Measurements from ENCODE around the gene POLD1.
"Not testable (repeated sequence)": the region's sequence is repeated elsewhere in the genome, so short reads cannot be mapped to it uniquely, and the experiment has no call there.

Gene POLD1

DNA sequence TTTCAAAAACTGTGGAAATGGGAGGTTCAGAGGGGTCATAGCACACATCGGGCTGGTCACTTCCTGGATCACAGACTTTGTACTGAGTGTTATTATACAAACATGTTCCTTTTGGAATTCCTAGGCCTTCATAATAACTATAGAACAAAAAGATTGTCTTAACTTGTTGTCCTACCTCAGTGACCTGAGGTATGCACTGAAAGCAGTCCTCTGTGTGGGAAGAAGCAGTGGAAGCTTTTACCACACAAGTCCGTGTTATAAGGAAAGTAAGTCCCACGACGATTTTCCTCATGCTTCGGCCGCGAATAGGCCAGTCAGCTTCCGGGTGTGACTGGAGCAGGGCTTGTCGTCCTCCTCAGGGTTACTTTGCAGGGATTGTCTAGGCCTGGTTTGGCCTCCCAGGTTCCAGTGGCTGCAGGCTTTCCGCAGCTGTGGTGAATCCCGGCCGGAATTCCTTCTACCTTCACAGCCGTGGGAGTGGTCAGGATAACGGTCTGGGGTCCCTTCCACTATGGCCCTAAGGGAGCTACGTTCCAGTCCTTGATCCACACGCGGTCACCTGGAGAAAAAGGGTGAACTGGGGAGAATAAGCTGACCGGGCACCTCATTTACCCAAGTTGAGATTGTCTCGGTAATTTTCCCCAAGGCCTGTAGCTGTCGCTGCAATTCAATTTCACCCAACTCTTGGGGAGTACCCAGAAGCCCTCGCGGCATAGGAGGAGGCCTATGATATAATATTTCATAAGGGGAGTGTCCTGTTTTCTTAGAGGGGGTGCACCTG, 34.7 kb upstream of the POLD1 start:
- TF ChIP-seq, protein P1, sequence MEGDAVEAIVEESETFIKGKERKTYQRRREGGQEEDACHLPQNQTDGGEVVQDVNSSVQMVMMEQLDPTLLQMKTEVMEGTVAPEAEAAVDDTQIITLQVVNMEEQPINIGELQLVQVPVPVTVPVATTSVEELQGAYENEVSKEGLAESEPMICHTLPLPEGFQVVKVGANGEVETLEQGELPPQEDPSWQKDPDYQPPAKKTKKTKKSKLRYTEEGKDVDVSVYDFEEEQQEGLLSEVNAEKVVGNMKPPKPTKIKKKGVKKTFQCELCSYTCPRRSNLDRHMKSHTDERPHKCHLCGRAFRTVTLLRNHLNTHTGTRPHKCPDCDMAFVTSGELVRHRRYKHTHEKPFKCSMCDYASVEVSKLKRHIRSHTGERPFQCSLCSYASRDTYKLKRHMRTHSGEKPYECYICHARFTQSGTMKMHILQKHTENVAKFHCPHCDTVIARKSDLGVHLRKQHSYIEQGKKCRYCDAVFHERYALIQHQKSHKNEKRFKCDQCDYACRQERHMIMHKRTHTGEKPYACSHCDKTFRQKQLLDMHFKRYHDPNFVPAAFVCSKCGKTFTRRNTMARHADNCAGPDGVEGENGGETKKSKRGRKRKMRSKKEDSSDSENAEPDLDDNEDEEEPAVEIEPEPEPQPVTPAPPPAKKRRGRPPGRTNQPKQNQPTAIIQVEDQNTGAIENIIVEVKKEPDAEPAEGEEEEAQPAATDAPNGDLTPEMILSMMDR (IDR thresholded peaks at IDR 0.05; ENCODE audit: low read depth, low read length, missing control alignments), result peak; percentile 57

GRCh38 chr19:50352242-50352641, 31.9 kb upstream of the POLD1 start:
- H3K4me3 ChIP-seq (ENCODE audit: low read depth, low read length), result no peak overlapping the region
- TF ChIP-seq, protein P1 (IDR thresholded peaks at IDR 0.05; ENCODE audit: low read depth, low read length, missing control alignments), result no peak
- DNase-seq (ENCODE audit: low read depth), result no peak

More for the DNA sequence above, 34.7 kb upstream of the POLD1 start:
- no peak for DNase-seq (ENCODE audit: low read depth)
- H3K4me3 ChIP-seq (ENCODE audit: low read depth, low read length), result no peak overlapping the region

DNA sequence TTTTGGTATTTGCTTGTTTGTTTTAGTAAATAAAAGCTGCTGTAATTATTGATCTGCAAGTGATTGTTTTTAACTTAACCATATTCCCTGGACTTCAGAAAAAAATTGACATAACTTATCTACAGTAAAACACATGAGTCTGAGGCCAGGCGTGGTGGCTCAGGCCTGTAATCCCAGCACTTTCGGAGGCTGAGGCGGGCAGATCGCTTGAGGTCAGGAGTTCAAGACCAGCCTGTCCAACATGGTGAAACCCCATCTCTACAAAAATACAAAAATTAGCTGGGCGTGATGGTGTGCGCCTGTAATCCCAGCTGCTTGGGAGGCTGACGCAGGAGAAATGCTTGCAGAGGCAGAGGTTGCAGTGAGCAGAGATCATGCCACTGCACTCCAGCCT, 30.7 kb upstream of the POLD1 start:
- not testable (repeated sequence) for H3K4me3 ChIP-seq (ENCODE audit: low read depth, low read length); DNase-seq (ENCODE audit: low read depth)

GRCh38 chr19:50356691-50357177, 27.4 kb upstream of the POLD1 start:
- no peak overlapping the region; the same call in 1 of the 2 replicates for H3K4me3 ChIP-seq (ENCODE audit: low read depth, low read length)
- TF ChIP-seq, protein P1 (IDR thresholded peaks at IDR 0.05; ENCODE audit: low read depth, low read length, missing control alignments), result no peak
- no peak for DNase-seq (ENCODE audit: low read depth)

DNA sequence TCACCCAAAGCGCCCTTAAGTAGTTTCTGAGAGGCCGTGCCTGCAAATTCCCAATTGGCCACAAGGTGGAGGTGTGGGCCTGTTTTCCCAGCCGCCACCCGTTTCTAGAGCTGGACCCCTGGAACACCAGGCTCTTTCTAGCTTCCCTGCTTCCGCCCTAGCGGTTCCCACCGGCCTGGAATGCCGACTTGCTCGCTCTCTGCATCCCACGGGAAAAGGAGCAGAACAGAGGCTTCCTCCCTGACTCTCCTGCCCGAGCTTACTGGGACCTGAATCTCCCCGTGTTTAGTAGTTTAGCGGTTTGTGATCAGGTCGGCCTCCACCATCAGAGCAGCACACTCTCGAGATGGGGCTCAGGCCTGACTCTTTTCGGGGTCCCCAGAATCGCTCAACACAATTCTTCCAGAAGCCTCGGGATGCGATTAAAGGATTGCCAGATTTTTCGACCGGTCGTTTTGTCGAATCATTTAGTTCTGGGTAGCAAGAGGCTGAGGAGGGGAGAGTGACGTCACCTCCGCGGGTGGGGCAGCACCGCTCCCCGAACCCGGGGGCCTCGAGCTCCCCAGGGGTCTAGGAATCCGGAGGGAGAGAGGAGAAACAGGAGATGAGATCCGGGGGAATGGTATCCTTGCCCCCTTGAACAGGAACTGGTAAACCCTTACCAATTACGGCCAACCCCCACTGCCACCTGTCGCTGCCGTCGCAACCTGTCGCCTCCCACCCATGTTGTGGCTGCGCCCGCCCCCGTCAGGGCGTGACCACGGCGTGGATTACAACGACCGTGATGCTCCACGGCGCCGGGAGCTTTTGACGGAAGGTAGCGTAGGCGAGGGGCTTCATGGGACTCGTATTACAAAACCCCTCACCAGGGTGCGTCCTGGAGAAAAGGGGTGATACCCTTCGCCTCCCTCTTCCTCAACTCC, 26.7 kb upstream of the POLD1 start:
- peak overlapping the region; percentile 66 for H3K4me3 ChIP-seq (ENCODE audit: low read depth, low read length)
- TF ChIP-seq, protein P1 (IDR thresholded peaks at IDR 0.05; ENCODE audit: low read depth, low read length, missing control alignments), result peak; percentile 84
- no peak for DNase-seq (ENCODE audit: low read depth)

DNA sequence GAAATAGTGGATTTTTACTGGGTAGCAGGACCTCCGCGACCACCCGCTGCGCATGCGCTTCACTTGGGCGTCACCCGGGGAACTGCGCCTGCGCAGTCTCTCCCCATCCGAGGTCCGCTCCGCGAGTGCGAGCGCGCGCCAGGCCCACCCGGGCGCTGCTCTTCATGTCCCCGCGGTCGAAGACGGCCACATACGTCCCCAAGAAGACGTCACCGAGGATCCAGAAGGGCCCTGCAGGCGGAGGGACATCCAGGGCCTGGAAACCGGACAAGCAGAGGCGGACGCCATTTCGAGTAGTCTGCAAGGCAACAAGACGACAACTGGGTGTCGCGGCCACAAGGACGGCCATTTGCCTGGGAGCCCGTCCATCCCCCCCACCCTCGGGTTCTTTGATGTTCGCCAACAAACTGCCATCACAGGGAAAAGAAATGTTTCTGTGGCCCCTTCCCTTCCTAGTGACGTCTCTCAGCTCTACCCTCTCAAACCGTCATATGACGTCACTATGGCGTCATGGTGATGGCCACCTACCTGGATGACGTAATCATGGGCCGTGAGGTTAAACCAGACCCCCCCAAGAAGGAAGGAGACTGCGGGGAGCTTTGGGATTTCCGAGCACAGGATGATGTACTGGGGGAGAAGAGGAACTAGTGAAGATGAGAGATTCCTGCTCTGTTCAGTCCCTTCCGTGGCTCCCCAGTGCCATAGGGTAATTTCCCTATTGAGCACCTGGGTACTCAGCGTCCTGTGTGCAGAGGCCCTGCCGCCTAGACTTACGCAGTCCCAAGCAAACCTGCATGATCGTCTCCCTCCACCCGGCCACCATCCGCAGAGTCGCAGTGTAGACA, 25.4 kb upstream of the POLD1 start:
- TF ChIP-seq, protein P1 (IDR thresholded peaks at IDR 0.05; ENCODE audit: low read depth, low read length, missing control alignments), result no peak
- no peak for DNase-seq (ENCODE audit: low read depth)
- peak overlapping the region; percentile 66 for H3K4me3 ChIP-seq (ENCODE audit: low read depth, low read length)
